Cardiac septum (tissue), 1 donor: ENCODE measurements around the gene MYDGF. TPM values are rescaled to one million over a fixed set of nuclear protein-coding genes. Genes with fewer than 3 reads are reported as not detected.
"Not testable (repeated sequence)": the region's sequence is repeated elsewhere in the genome, so short reads cannot be mapped to it uniquely, and the experiment has no call there.

Experiments
- DNase-seq: peaks from one replicate; pipeline ENCODE4 v3.0.0-alpha.2; 2020; ENCODE audit warnings: low spot score
- intact Hi-C: fragments of 100-400 bp; cut with DNase I; formaldehyde crosslinking; loops from one replicate; pipeline ENCODE4 v1.14.0; 2022
- total RNA-seq: library from RNA; stranded (reverse); fragmentation: NEBNext Ultra II Directional; extraction: Animal tissue kit (Norgen Biotek cat#: 25700); gene quantifications from one replicate; pipeline ENCODE4 v1.2.1, GENCODE V29; 2021
- donor health status: DM: no; HTN: no; CAD: no.

The MYDGF gene
- total RNA-seq, 1 donor from 2014 or later, result 37.1 TPM

- DNase-seq, intact Hi-C loops: not testable (repeated sequence)
These were observed 9.9 kb upstream of the MYDGF start for GRCh38 chr19:4680021-4680420.

- intact Hi-C loops, result no loop called here
- no peak for DNase-seq
These were observed 9.0 kb upstream of the MYDGF start for GRCh38 chr19:4678881-4679790.

- intact Hi-C loops, result no loop called here
- no peak for DNase-seq
These were observed 7.0 kb upstream of the MYDGF start for GRCh38 chr19:4676955-4677731.

- intact Hi-C loops, result no loop called here
- no peak for DNase-seq
These were observed 5.2 kb upstream of the MYDGF start for GRCh38 chr19:4675346-4675745.

GRCh38 chr19:4673726-4674125, 3.6 kb upstream of the MYDGF start:
- no peak for DNase-seq
- intact Hi-C loops, result no loop called here

- DNase-seq, result no peak
- intact Hi-C loops, result no loop called here
These were observed 3.1 kb upstream of the MYDGF start for GRCh38 chr19:4673216-4673615.

- intact Hi-C loops, result no loop called here
- no peak for DNase-seq
These were observed 1.2 kb upstream of the MYDGF start for GRCh38 chr19:4671185-4671851.

GRCh38 chr19:4664642-4665041, 5.5 kb downstream of the MYDGF start:
- no peak for DNase-seq
- intact Hi-C loops, result no loop called here

- no peak for DNase-seq
- intact Hi-C loops, result no loop called here
These were observed 7.3 kb downstream of the MYDGF start for GRCh38 chr19:4662812-4663211.

- DNase-seq, result no peak
- intact Hi-C loops, result no loop called here
These were observed 8.0 kb downstream of the MYDGF start for GRCh38 chr19:4662020-4662695.

GRCh38 chr19:4660993-4661392, 9.1 kb downstream of the MYDGF start:
- intact Hi-C loops, result no loop called here
- DNase-seq, result no peak

GRCh38 chr19:4660181-4660791, 9.9 kb downstream of the MYDGF start:
- no peak for DNase-seq
- intact Hi-C loops, result no loop called here

GRCh38 chr19:4657835-4658234, 12.3 kb downstream of the MYDGF start:
- DNase-seq, result no peak
- intact Hi-C loops, result no loop called here

GRCh38 chr19:4657262-4657661, 12.9 kb downstream of the MYDGF start:
- intact Hi-C loops, result no loop called here
- no peak for DNase-seq

GRCh38 chr19:4656102-4656501, 14.0 kb downstream of the MYDGF start:
- no peak for DNase-seq
- intact Hi-C loops, result no loop called here

GRCh38 chr19:4654437-4655361, 15.4 kb downstream of the MYDGF start:
- intact Hi-C loops, result no loop called here
- DNase-seq, result no peak

- no peak for DNase-seq
- intact Hi-C loops, result no loop called here
These were observed 16.2 kb downstream of the MYDGF start for GRCh38 chr19:4653793-4654436.

GRCh38 chr19:4652075-4652474, 18.1 kb downstream of the MYDGF start:
- intact Hi-C loops, result no loop called here
- DNase-seq, result no peak
